Liver (tissue), 9 donors: ENCODE results near the gene NOSIP. TPM values are rescaled to one million over a fixed set of nuclear protein-coding genes. Genes with fewer than 3 reads are reported as not detected.

Experiments used
- DNase-seq: peaks from one replicate; pipeline ENCODE4 v3.0.0-alpha.2; 2017; ENCODE audit warnings: low spot score
- H3K27ac ChIP-seq, 2 donors: one replicate each; pipeline ENCODE4 v1.7.0; 2013; ENCODE audit warnings: inconsistent platforms in 2 of 2, low read length in 2 of 2, control low read depth in 1 of 2, low read depth in 1 of 2, mild to moderate bottlenecking in 1 of 2
- H3K27me3 ChIP-seq, 4 donors: one replicate each; pipeline versions ENCODE4 v1.6.1 to v1.7.0; 2013; ENCODE audit warnings: low read length in 3 of 4, inconsistent platforms in 1 of 4, mild to moderate bottlenecking in 1 of 4, moderate library complexity in 1 of 4; ENCODE audit not compliant: control insufficient read depth in 4 of 4, insufficient read depth in 4 of 4
- H3K36me3 ChIP-seq, 4 donors: one replicate each; pipeline versions ENCODE4 v1.6.1 to v1.7.0; 2013; ENCODE audit warnings: low read length in 3 of 4, mild to moderate bottlenecking in 3 of 4, low read depth in 1 of 4, moderate library complexity in 1 of 4; ENCODE audit not compliant: control insufficient read depth in 4 of 4, insufficient read depth in 3 of 4
- H3K4me1 ChIP-seq, 4 donors: one replicate each; pipeline versions ENCODE4 v1.6.1 to v1.7.0; 2013; ENCODE audit warnings: low read length in 3 of 4, mild to moderate bottlenecking in 3 of 4, moderate library complexity in 1 of 4; ENCODE audit not compliant: control insufficient read depth in 4 of 4, insufficient read depth in 4 of 4
- H3K4me3 ChIP-seq, 3 donors: one replicate each; pipeline versions ENCODE4 v1.6.1 to v1.7.0; 2013; ENCODE audit warnings: low read length in 3 of 3, control low read depth in 1 of 3, low read depth in 1 of 3, mild to moderate bottlenecking in 1 of 3
- H3K9ac ChIP-seq, 2 donors: one replicate each; pipeline ENCODE4 v1.7.0; 2013; ENCODE audit warnings: low read length in 2 of 2, mild to moderate bottlenecking in 2 of 2, moderate library complexity in 2 of 2, control low read depth in 1 of 2, low read depth in 1 of 2
- H3K9me3 ChIP-seq, 4 donors: one replicate each; pipeline versions ENCODE4 v1.6.1 to v1.7.0; 2013; ENCODE audit warnings: low read length in 3 of 4; ENCODE audit not compliant: control insufficient read depth in 4 of 4
- EGR1 ChIP-seq, 2 donors: IDR thresholded peaks; 2 replicates each; pipeline ENCODE4 v1.6.1; 2016 to 2018; ENCODE audit warnings: antibody characterized with exemption in 2 of 2, low read depth in 2 of 2
- FOXA1 ChIP-seq: IDR thresholded peaks from 2 replicates; pipeline ENCODE4 v1.6.1; 2016; ENCODE audit warnings: antibody characterized with exemption
- FOXA2 ChIP-seq: IDR thresholded peaks from 2 replicates; pipeline ENCODE4 v1.6.1; 2016; ENCODE audit warnings: antibody characterized with exemption
- GABPA ChIP-seq, 2 donors: IDR thresholded peaks in 1 of 2; conservative IDR thresholded peaks in 1 of 2; 2 replicates each; pipeline ENCODE4 v1.6.1; 2016; ENCODE audit warnings: antibody characterized with exemption in 2 of 2, mild to moderate bottlenecking in 1 of 2, moderate library complexity in 1 of 2
- HNF4A ChIP-seq, 2 donors: conservative IDR thresholded peaks; 2 replicates each; pipeline ENCODE4 v1.6.1; 2016; ENCODE audit warnings: antibody characterized with exemption in 2 of 2, mild to moderate bottlenecking in 2 of 2
- JUND ChIP-seq, 2 donors: IDR thresholded peaks; 2 replicates each; pipeline ENCODE4 v1.6.1; 2016; ENCODE audit warnings: antibody characterized with exemption in 2 of 2
- RAD21 ChIP-seq, 2 donors: IDR thresholded peaks; 2 replicates each; pipeline ENCODE4 v1.6.1; 2016; ENCODE audit warnings: antibody characterized with exemption in 2 of 2, mild to moderate bottlenecking in 2 of 2
- RXRA ChIP-seq, 2 donors: IDR thresholded peaks; 2 replicates each; pipeline ENCODE4 v1.6.1; 2017 to 2018; ENCODE audit warnings: antibody characterized with exemption in 2 of 2, mild to moderate bottlenecking in 1 of 2
- SP1 ChIP-seq: IDR thresholded peaks from 2 replicates; pipeline ENCODE4 v1.6.1; 2018; ENCODE audit warnings: antibody characterized with exemption, mild to moderate bottlenecking
- WGBS: extraction: QIAGEN DNeasy Blood & Tissue Kit; methylation state at CpG from one replicate; pipeline ENCODE4 v1.1.7; 2013; 5-methylcytosine and 5-hydroxymethylcytosine counted together
- polyA plus RNA-seq, 2 donors: library from polyadenylated mRNA; stranded (reverse) in 1 of 2; unstranded in 1 of 2; fragments of 200-250 nt in 1 of 2; fragments of >200 nt in 1 of 2; fragmentation: Nextera tagmentation in 1 of 2; extraction: Ambion mirVana in 1 of 2; gene quantifications; one replicate each; pipeline versions ENCODE4 v1.2.1 to v1.2.3, GENCODE V29; 2013 to 2015
- total RNA-seq, 2 donors: library from RNA; depleted of rRNA; stranded (reverse); fragments of >200 nt; gene quantifications; one replicate each; pipeline ENCODE4 v1.2.3, GENCODE V29; 2014
- TF ChIP-seq, protein P1 (sequence below): fragments of 150-350 bp; IDR thresholded peaks from 2 replicates; pipeline ENCODE4 v1.5.1; 2017; ENCODE audit warnings: improper control_type of control experiment, low read depth, low read length; ENCODE audit not compliant: missing input control
- TF ChIP-seq, protein P2 (sequence below): IDR thresholded peaks from 2 replicates; pipeline ENCODE4 v1.6.1; 2016; ENCODE audit warnings: antibody characterized with exemption, mild to moderate bottlenecking
- TF ChIP-seq, protein P3 (sequence below): IDR thresholded peaks from 2 replicates; pipeline ENCODE4 v1.6.1; 2016; ENCODE audit warnings: antibody characterized with exemption
- TF ChIP-seq, protein P4 (sequence below): IDR thresholded peaks from 2 replicates; pipeline ENCODE4 v1.6.1; 2016; ENCODE audit warnings: antibody characterized with exemption
- donor health status: healthy.
- donor health status: healthy.
- donor health status: healthy.
- donor health status: healthy.
- donor health status: healthy.

NOSIP gene
- total and polyA plus RNA-seq, 4 donors, result 19.3 to 45.2 (median 30.5) TPM

DNA sequence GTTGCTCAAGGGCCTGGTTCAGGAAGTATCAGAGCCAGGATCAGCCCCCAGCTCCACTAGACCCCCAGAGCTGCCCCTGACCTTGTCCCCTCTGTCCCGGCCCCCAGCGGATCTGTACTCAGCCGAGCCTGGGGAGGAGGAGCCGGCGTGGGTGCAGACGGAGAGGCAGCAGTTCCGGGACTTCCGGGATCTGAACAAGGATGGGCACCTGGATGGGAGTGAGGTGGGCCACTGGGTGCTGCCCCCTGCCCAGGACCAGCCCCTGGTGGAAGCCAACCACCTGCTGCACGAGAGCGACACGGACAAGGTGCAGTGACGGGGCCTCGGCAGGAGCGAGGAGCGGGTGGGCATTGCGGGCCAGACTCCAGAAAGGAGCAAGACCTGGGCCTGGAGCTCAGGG, 37.9 kb downstream of the NOSIP start:
- Histone ChIP-seq H3K4me3 (no peak overlapping the region), H3K27me3 (no peaks in the 10 kb centered on the region), H3K9me3 (no peaks in the 10 kb centered on the region), H3K9ac (no peak overlapping the region), H3K27ac (no peak overlapping the region), H3K4me1 (no peaks in the 10 kb centered on the region), H3K36me3 (peaks cover 16 to 30% (median 18%) of the 10 kb centered on the region in 4 donors)
- 89% methylated on average over 16 of the region's 16 CpGs for WGBS
- no peak for DNase-seq
- TF ChIP-seq, protein P1, sequence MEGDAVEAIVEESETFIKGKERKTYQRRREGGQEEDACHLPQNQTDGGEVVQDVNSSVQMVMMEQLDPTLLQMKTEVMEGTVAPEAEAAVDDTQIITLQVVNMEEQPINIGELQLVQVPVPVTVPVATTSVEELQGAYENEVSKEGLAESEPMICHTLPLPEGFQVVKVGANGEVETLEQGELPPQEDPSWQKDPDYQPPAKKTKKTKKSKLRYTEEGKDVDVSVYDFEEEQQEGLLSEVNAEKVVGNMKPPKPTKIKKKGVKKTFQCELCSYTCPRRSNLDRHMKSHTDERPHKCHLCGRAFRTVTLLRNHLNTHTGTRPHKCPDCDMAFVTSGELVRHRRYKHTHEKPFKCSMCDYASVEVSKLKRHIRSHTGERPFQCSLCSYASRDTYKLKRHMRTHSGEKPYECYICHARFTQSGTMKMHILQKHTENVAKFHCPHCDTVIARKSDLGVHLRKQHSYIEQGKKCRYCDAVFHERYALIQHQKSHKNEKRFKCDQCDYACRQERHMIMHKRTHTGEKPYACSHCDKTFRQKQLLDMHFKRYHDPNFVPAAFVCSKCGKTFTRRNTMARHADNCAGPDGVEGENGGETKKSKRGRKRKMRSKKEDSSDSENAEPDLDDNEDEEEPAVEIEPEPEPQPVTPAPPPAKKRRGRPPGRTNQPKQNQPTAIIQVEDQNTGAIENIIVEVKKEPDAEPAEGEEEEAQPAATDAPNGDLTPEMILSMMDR, result no peak
- no peak for TF ChIP-seq HNF4A (conservative IDR thresholded peaks at IDR 0.05)
- TF ChIP-seq, protein P2, sequence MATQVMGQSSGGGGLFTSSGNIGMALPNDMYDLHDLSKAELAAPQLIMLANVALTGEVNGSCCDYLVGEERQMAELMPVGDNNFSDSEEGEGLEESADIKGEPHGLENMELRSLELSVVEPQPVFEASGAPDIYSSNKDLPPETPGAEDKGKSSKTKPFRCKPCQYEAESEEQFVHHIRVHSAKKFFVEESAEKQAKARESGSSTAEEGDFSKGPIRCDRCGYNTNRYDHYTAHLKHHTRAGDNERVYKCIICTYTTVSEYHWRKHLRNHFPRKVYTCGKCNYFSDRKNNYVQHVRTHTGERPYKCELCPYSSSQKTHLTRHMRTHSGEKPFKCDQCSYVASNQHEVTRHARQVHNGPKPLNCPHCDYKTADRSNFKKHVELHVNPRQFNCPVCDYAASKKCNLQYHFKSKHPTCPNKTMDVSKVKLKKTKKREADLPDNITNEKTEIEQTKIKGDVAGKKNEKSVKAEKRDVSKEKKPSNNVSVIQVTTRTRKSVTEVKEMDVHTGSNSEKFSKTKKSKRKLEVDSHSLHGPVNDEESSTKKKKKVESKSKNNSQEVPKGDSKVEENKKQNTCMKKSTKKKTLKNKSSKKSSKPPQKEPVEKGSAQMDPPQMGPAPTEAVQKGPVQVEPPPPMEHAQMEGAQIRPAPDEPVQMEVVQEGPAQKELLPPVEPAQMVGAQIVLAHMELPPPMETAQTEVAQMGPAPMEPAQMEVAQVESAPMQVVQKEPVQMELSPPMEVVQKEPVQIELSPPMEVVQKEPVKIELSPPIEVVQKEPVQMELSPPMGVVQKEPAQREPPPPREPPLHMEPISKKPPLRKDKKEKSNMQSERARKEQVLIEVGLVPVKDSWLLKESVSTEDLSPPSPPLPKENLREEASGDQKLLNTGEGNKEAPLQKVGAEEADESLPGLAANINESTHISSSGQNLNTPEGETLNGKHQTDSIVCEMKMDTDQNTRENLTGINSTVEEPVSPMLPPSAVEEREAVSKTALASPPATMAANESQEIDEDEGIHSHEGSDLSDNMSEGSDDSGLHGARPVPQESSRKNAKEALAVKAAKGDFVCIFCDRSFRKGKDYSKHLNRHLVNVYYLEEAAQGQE, result no peak
- TF ChIP-seq GABPA (IDR thresholded peaks at IDR 0.05 in 1 of 2, conservative IDR thresholded peaks at IDR 0.05 in 1 of 2), result no peak
- no peak for TF ChIP-seq RXRA (IDR thresholded peaks at IDR 0.05)
- TF ChIP-seq FOXA2, result no peak
- no peak for TF ChIP-seq EGR1 (IDR thresholded peaks at IDR 0.05; ENCODE audit: low read depth in 2 of 2)
- TF ChIP-seq SP1, result no peak
- TF ChIP-seq, protein P3, sequence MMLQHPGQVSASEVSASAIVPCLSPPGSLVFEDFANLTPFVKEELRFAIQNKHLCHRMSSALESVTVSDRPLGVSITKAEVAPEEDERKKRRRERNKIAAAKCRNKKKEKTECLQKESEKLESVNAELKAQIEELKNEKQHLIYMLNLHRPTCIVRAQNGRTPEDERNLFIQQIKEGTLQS, result no peak
- TF ChIP-seq, protein P4, sequence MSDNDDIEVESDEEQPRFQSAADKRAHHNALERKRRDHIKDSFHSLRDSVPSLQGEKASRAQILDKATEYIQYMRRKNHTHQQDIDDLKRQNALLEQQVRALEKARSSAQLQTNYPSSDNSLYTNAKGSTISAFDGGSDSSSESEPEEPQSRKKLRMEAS, result no peak
- no peak for TF ChIP-seq FOXA1

DNA sequence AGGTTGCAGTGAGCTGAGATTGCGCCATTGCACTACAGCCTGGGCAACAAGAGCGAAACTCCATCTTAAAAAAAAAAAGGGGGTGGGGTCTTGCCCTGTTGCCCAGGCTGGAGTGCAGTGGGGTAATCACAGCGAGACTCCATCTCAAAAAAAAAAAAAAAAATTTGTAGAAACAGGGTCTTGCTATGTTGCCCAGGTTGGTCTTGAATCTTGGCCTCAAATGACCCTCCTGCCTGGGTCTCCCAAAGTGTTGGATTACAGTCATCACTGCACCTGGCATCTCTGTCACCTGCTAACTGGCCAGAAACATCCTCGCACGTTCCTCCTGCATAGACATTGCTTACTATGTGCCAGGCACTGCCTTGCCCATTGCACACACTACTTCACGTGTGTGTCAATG, 38.4 kb downstream of the NOSIP start:
- Histone ChIP-seq H3K9ac (no peak overlapping the region), H3K9me3 (no peaks in the 10 kb centered on the region), H3K27ac (no peak overlapping the region), H3K27me3 (no peaks in the 10 kb centered on the region), H3K4me3 (no peak overlapping the region), H3K4me1 (no peaks in the 10 kb centered on the region), H3K36me3 (peaks cover 18 to 34% (median 20%) of the 10 kb centered on the region in 4 donors)
- DNase-seq, result no peak
- WGBS, result 93% methylated on average over 6 of the region's 6 CpGs
- no peak for TF ChIP-seq JUND (IDR thresholded peaks at IDR 0.05)
- TF ChIP-seq RAD21 (IDR thresholded peaks at IDR 0.05), result no peak
- TF ChIP-seq, protein P1, result no peak
- TF ChIP-seq, protein P2, result no peak
- no peak for TF ChIP-seq SP1
